Trophoblast cell (in vitro differentiated cells and primary cell): ENCODE measurements around the gene PDE11A.
"Not testable (repeated sequence)": the region's sequence is repeated elsewhere in the genome, so short reads cannot be mapped to it uniquely, and the experiment has no call there.

Experiments
- DNase-seq, 2 donors: peaks; one replicate each; pipeline ENCODE4 v3.0.0-alpha.2; 2016
- H2AFZ ChIP-seq: 2 replicates; pipeline ENCODE4 v1.6.1; 2013; ENCODE audit warnings: low read length, moderate library complexity, mild to moderate bottlenecking; ENCODE audit not compliant: insufficient read depth, poor library complexity
- H2AK5ac ChIP-seq: 2 replicates; pipeline ENCODE4 v1.6.1; 2013; ENCODE audit warnings: mild to moderate bottlenecking, low read length
- H2BK120ac ChIP-seq: 2 replicates; pipeline ENCODE4 v1.6.1; 2013; ENCODE audit warnings: low read length, mild to moderate bottlenecking, moderate library complexity; ENCODE audit not compliant: insufficient read depth, poor library complexity
- H2BK12ac ChIP-seq: 2 replicates; pipeline ENCODE4 v1.6.1; 2013; ENCODE audit warnings: mild to moderate bottlenecking, low read length, moderate library complexity
- H2BK5ac ChIP-seq: 2 replicates; pipeline ENCODE4 v1.6.1; 2013; ENCODE audit warnings: low read length, low read depth, moderate library complexity, mild to moderate bottlenecking; ENCODE audit not compliant: poor library complexity
- H3K14ac ChIP-seq: 2 replicates; pipeline ENCODE4 v1.6.1; 2013; ENCODE audit warnings: mild to moderate bottlenecking, low read length
- H3K18ac ChIP-seq: 2 replicates; pipeline ENCODE4 v1.6.1; 2013; ENCODE audit warnings: mild to moderate bottlenecking, low read length
- H3K23ac ChIP-seq: 2 replicates; pipeline ENCODE4 v1.6.1; 2013; ENCODE audit warnings: low read length
- H3K27ac ChIP-seq: 2 replicates; pipeline ENCODE4 v1.5.1; 2013; ENCODE audit warnings: low read depth, mild to moderate bottlenecking, inconsistent platforms, low read length, moderate library complexity
- H3K27me3 ChIP-seq: 2 replicates; pipeline ENCODE4 v1.6.1; 2013; ENCODE audit warnings: inconsistent platforms, mild to moderate bottlenecking, low read length, moderate library complexity; ENCODE audit not compliant: insufficient read depth
- H3K36me3 ChIP-seq, 2 experiments: 1 replicate in 1 of 2; 2 replicates in 1 of 2; pipeline ENCODE4 v1.6.1; 2013; ENCODE audit warnings: low read length in 2 of 2, mild to moderate bottlenecking in 2 of 2, moderate library complexity in 1 of 2; ENCODE audit not compliant: insufficient read depth in 2 of 2, control insufficient read depth in 1 of 2
- H3K4ac ChIP-seq: 2 replicates; pipeline ENCODE4 v1.6.1; 2013; ENCODE audit warnings: low read depth, mild to moderate bottlenecking, low read length, moderate library complexity
- H3K4me1 ChIP-seq, 2 experiments: 1 replicate in 1 of 2; 2 replicates in 1 of 2; pipeline ENCODE4 v1.6.1; 2013; ENCODE audit warnings: low read length in 2 of 2, mild to moderate bottlenecking in 2 of 2, moderate library complexity in 1 of 2; ENCODE audit not compliant: insufficient read depth in 2 of 2, control insufficient read depth in 1 of 2
- H3K4me2 ChIP-seq: 2 replicates; pipeline ENCODE4 v1.6.1; 2013; ENCODE audit warnings: inconsistent platforms, mild to moderate bottlenecking, low read length, moderate library complexity
- H3K4me3 ChIP-seq: 2 replicates; pipeline ENCODE4 v1.5.1; 2013; ENCODE audit warnings: mild to moderate bottlenecking, low read depth, low read length, inconsistent platforms
- H3K79me1 ChIP-seq: one replicate; pipeline ENCODE4 v1.6.1; 2013; ENCODE audit warnings: low read length
- H3K79me2 ChIP-seq: 2 replicates; pipeline ENCODE4 v1.6.1; 2013; ENCODE audit warnings: low read length, mild to moderate bottlenecking; ENCODE audit not compliant: control insufficient read depth, insufficient read depth, poor library complexity
- H3K9ac ChIP-seq: 2 replicates; pipeline ENCODE4 v1.6.1; 2013; ENCODE audit warnings: mild to moderate bottlenecking, low read length
- H3K9me3 ChIP-seq: 2 replicates; pipeline ENCODE4 v1.6.1; 2013; ENCODE audit warnings: low read depth, mild to moderate bottlenecking, control low read depth, inconsistent platforms, low read length; ENCODE audit not compliant: insufficient read depth
- H4K12ac ChIP-seq: 2 replicates; pipeline ENCODE4 v1.6.1; 2013; ENCODE audit warnings: low read depth, mild to moderate bottlenecking, low read length, moderate library complexity
- H4K8ac ChIP-seq: 2 replicates; pipeline ENCODE4 v1.6.1; 2013; ENCODE audit warnings: low read depth, mild to moderate bottlenecking, low read length, moderate library complexity
- H4K91ac ChIP-seq: one replicate; pipeline ENCODE4 v1.6.1; 2013; ENCODE audit warnings: low read depth, mild to moderate bottlenecking, low read length, moderate library complexity
- WGBS: extraction: QIAGEN DNeasy Blood & Tissue Kit; methylation state at CpG from one replicate; pipeline ENCODE4 v1.1.7; 2013; ENCODE audit warnings: missing lambda C conversion rate; ENCODE audit not compliant: insufficient read length, insufficient coverage; ENCODE audit errors: extremely low coverage; 5-methylcytosine and 5-hydroxymethylcytosine counted together

Gene PDE11A

GRCh38 chr2:177797808-177798207 is 274.8 kb downstream of the PDE11A start:
- Histone ChIP-seq H3K36me3 (no peaks in the 10 kb centered on the region), H4K8ac (no peak overlapping the region), H3K79me2 (no peaks in the 10 kb centered on the region), H2BK120ac (no peak overlapping the region), H3K23ac (no peak overlapping the region), H3K9me3 (no peaks in the 10 kb centered on the region), H2AK5ac (no peak overlapping the region), H3K27ac (no peak overlapping the region), H2AFZ (no peak overlapping the region), H2BK5ac (no peak overlapping the region), H4K12ac (no peak overlapping the region), H3K18ac (no peak overlapping the region), H3K9ac (no peak overlapping the region), H3K4ac (no peak overlapping the region), H3K79me1 (no peaks in the 10 kb centered on the region), H3K27me3 (no peaks in the 10 kb centered on the region), H3K4me2 (no peak overlapping the region), H4K91ac (no peak overlapping the region), H3K4me3 (no peak overlapping the region), H3K14ac (no peak overlapping the region), H3K4me1 (peaks cover 0 to 4% of the 10 kb centered on the region in 2 experiments), H2BK12ac (no peak overlapping the region)
- no CpG with 5 or more reads among the region's 1 CpG for WGBS
- no peak for DNase-seq

GRCh38 chr2:177796654-177797415 is 275.7 kb downstream of the PDE11A start:
- H3K4ac ChIP-seq, result no peak overlapping the region
- DNase-seq, result no peak
- H3K4me1 ChIP-seq, result peaks cover 0 to 4% of the 10 kb centered on the region in 2 experiments
- no peak overlapping the region for H2BK120ac ChIP-seq
- H3K79me2 ChIP-seq, result no peaks in the 10 kb centered on the region
- H4K8ac ChIP-seq, result no peak overlapping the region
- H3K18ac ChIP-seq, result no peak overlapping the region
- WGBS, result no CpG with 5 or more reads among the region's 4 CpGs
- no peak overlapping the region for H3K4me2 ChIP-seq
- H3K79me1 ChIP-seq, result no peaks in the 10 kb centered on the region
- H4K91ac ChIP-seq, result no peak overlapping the region
- H2AFZ ChIP-seq, result no peak overlapping the region
- no peak overlapping the region for H3K14ac ChIP-seq
- H3K9ac ChIP-seq, result no peak overlapping the region
- no peak overlapping the region for H2AK5ac ChIP-seq
- H3K36me3 ChIP-seq, result no peaks in the 10 kb centered on the region
- H4K12ac ChIP-seq, result no peak overlapping the region
- H3K27ac ChIP-seq, result no peak overlapping the region
- no peak overlapping the region for H2BK12ac ChIP-seq
- H2BK5ac ChIP-seq, result no peak overlapping the region
- H3K23ac ChIP-seq, result no peak overlapping the region
- no peaks in the 10 kb centered on the region for H3K27me3 ChIP-seq
- H3K4me3 ChIP-seq, result no peak overlapping the region
- H3K9me3 ChIP-seq, result no peaks in the 10 kb centered on the region

GRCh38 chr2:177796011-177796410 is 276.6 kb downstream of the PDE11A start:
- no peak overlapping the region for H3K27ac ChIP-seq
- peaks cover 0 to 4% of the 10 kb centered on the region in 2 experiments for H3K4me1 ChIP-seq
- no peaks in the 10 kb centered on the region for H3K79me2 ChIP-seq
- no peaks in the 10 kb centered on the region for H3K9me3 ChIP-seq
- H3K4me3 ChIP-seq, result no peak overlapping the region
- no peak overlapping the region for H2BK12ac ChIP-seq
- no CpG with 5 or more reads among the region's 2 CpGs for WGBS
- H4K8ac ChIP-seq, result no peak overlapping the region
- H3K27me3 ChIP-seq, result no peaks in the 10 kb centered on the region
- no peak overlapping the region for H2AFZ ChIP-seq
- no peak overlapping the region for H3K18ac ChIP-seq
- no peak overlapping the region for H4K91ac ChIP-seq
- no peak overlapping the region for H2BK120ac ChIP-seq
- no peaks in the 10 kb centered on the region for H3K79me1 ChIP-seq
- H3K4ac ChIP-seq, result no peak overlapping the region
- no peak overlapping the region for H3K4me2 ChIP-seq
- DNase-seq, result no peak
- H3K23ac ChIP-seq, result no peak overlapping the region
- no peak overlapping the region for H2BK5ac ChIP-seq
- H3K36me3 ChIP-seq, result no peaks in the 10 kb centered on the region
- no peak overlapping the region for H3K14ac ChIP-seq
- no peak overlapping the region for H3K9ac ChIP-seq
- no peak overlapping the region for H4K12ac ChIP-seq
- no peak overlapping the region for H2AK5ac ChIP-seq

GRCh38 chr2:177785143-177785542 is 287.4 kb downstream of the PDE11A start:
- not testable (repeated sequence) for H2BK5ac ChIP-seq, H3K18ac ChIP-seq, H3K27ac ChIP-seq, H4K8ac ChIP-seq, H3K4me2 ChIP-seq, H3K4ac ChIP-seq, H3K79me2 ChIP-seq, H3K9ac ChIP-seq, H3K27me3 ChIP-seq, H3K4me3 ChIP-seq, H3K79me1 ChIP-seq, H2BK120ac ChIP-seq, H3K36me3 ChIP-seq, H4K12ac ChIP-seq, H2AFZ ChIP-seq, H3K23ac ChIP-seq, H3K4me1 ChIP-seq, DNase-seq, H2AK5ac ChIP-seq, H4K91ac ChIP-seq, H3K14ac ChIP-seq, H2BK12ac ChIP-seq, H3K9me3 ChIP-seq
- no CpG with 5 or more reads among the region's 6 CpGs for WGBS
